DND-41 (cell line): ENCODE results near the gene C1QB.

ENCODE experiments used
- CTCF ChIP-seq: IDR thresholded peaks from 2 replicates; pipeline ENCODE4 v1.5.1; 2012; ENCODE audit warnings: borderline replicate concordance, low read length, moderate library complexity, mild to moderate bottlenecking; ENCODE audit not compliant: poor library complexity, severe bottlenecking; ENCODE audit errors: extremely low read depth
- EZH2 ChIP-seq: IDR thresholded peaks from 3 replicates; pipeline ENCODE4 v1.6.1; 2012; ENCODE audit warnings: borderline replicate concordance, low read depth, mild to moderate bottlenecking, moderate library complexity, low read length, inconsistent platforms; ENCODE audit not compliant: severe bottlenecking

- TF ChIP-seq EZH2 (no peak), CTCF (peak; percentile 32)
Observed at GRCh38 chr1:22658385-22659163, 5.5 kb downstream of the C1QB start.
